NCI-H748 treated with DMSO at 0.1 percent for 48 hours (cell line): Measurements from ENCODE around the gene DNAJC12.
A peak's percentile ranks its signal among the peaks of the same experiment; 100 is the strongest.
"Not testable (repeated sequence)": the region's sequence is repeated elsewhere in the genome, so short reads cannot be mapped to it uniquely, and the experiment has no call there.

ENCODE experiments used
- DNase-seq: peaks from one replicate; lab custom pipeline; 2025; lab: John Stamatoyannopoulos, UW

The DNAJC12 gene

DNA sequence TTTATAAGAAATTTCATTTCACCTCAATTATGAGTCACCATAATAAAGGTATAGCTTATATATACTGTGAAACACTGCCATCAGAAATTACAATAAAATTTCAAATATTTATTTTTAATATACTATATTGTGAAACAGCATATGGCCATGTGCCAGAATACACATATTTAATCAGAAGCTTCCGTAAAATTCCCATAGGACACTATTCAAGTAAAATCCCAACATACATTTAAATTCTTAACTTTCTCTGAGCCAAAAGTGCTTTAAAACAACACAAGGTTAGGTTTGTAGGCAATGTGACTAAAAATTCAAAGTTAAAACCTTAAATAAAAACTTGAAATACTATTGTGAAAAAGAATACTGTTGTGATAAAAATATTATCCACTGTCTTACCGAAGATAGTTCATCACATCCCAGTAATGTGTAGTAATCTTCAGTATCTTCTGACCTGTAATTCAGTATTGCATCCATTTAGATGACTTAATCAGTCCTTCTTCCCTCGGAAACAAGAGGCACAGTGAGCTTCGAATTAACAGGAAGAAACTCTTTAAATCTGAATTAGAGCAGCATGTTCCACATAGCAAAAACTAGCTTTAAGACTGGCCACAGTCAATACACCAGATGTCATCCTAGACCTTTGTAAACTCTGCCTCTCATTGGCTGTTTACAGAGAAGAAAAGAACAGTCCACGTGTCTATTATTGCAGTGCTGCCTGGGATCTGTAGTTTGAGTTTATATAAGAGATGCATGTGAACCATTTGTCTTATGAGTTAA, at the start of gene DNAJC12:
DNAJC12 (minus strand) TSS at position 648 of the 774 bp plus-strand sequence; CDS start at position 471, 177 bp downstream.
- peak; percentile 58 for DNase-seq

DNA sequence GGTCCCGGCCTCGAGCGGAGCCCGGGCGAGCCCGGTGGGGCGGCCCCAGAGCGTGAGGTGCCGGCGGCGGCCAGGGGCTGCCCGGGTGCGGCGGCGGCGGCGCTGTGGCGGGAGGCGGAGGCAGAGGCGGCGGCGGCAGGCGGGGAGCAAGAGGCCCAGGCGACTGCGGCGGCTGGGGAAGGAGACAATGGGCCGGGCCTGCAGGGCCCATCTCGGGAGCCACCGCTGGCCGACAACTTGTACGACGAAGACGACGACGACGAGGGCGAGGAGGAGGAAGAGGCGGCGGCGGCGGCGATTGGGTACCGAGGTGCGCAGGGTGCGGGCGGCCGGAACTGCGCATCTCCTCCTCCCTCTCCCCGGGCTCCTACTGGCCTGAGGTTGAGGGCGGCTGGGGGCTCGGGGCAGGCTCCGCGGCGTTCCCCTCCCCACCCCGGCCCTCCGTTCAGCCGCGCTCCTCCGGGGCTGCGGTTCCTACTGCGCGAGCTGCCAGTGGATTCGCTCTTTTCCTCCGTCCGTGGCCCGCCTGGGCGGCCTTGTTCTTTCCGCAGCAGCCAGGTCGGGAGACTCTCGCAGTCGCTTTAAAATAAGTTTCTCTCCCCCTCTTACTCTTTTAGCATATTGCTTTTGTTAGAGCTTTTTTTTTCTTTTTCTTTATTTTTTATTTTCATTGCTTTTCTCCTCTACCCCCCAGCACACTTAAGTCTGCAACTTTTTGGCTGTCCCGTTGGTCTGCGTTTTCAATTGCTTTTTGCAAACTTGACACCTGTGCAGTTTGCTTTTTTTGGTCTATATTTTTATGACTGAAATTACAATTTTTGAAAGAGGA, 47.1 kb upstream of the DNAJC12 start:
- DNase-seq = peak; percentile 63

DNA sequence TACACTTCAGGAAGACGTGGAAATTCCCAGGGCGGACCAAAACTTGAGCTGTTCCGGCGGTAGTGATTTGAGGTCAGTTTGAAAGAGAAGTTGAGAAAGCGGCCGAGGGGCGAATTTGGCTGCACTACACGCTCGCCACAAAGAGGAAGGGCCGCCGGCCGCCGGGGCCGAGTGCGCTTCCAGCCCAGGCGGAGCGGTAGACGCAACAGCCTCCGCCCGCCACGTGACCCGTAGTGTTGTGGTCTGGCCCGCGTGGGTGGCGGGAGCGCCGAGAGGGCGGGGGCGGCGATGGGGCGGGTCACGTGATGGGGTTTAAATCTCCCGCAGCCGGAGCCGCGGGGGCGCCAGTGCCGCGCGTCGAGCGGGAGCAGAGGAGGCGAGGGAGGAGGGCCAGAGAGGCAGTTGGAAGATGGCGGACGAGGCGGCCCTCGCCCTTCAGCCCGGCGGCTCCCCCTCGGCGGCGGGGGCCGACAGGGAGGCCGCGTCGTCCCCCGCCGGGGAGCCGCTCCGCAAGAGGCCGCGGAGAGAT, 46.4 kb upstream of the DNAJC12 start, which contains the start of gene SIRT1:
SIRT1 (plus strand) TSS at position 344 of the 529 bp plus-strand sequence; CDS start at position 410, 66 bp downstream.
- DNase-seq = peak; percentile 74

DNA sequence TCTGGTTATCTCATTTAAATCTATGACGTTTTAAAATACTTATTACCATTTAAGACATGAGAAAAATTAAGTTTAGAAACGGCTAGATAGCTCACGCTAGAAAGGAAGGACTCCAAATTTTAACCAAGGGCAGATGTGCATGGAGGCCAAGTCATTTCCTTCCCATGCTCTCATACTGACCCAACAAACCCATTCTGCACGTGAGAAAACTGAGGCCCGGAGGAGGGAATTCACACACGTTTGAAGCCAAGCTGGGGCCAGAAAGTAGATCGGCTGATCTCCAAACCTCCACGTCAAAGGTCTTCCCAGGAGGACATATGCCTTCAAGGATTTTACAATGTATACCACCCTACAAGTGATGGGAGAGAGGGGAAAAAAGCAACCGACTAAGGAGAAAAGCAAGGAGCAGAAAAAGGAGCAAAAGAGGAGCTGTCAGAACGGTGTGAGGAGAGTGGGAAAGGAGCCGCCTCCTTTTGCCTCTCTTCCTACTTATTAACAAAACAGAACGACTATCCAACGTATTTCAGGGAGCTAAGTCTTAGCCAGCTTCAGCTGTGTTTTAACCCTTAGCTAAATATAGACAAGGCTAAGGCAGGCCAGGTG, 45.8 kb upstream of the DNAJC12 start:
- DNase-seq = no peak

DNA sequence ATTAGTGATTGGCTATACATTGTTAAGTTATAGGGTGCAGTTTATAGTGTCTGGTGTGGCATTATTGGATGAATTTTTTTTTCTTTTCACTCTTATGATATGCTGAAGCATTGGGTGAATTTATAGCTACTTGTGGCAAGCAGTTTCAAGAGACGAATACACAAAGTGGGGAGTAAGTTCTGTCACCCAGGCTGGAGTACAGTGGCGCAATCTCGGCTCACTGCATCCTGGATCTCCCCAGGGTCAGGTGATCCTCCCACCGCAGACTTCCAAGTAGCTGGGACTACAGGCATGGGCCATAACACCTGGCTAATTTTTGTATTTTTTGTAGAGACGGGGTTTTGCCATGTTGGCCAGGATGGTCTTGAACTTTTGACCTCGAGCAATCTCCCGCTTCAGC, 40.1 kb upstream of the DNAJC12 start:
- DNase-seq = no peak

DNA sequence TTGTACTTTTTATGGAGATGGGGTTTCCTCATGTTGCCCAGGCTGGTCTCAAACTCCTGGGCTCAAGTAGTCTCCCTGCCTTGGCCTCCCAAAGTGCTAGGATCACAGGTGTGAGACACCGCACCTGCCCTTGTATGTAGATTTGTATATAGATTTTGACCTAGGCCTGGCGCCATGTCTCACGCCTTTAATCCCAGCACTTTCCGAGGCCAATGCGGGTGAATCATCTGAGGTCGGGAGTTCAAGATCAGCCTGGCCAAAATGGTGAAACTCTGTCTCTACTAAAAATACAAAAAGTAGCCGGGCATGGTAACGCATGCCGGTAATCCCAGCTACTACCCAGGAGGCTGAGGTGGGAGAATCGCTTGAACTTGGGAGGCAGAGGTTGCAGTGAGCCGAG, 39.4 kb upstream of the DNAJC12 start:
- not testable (repeated sequence) for DNase-seq

DNA sequence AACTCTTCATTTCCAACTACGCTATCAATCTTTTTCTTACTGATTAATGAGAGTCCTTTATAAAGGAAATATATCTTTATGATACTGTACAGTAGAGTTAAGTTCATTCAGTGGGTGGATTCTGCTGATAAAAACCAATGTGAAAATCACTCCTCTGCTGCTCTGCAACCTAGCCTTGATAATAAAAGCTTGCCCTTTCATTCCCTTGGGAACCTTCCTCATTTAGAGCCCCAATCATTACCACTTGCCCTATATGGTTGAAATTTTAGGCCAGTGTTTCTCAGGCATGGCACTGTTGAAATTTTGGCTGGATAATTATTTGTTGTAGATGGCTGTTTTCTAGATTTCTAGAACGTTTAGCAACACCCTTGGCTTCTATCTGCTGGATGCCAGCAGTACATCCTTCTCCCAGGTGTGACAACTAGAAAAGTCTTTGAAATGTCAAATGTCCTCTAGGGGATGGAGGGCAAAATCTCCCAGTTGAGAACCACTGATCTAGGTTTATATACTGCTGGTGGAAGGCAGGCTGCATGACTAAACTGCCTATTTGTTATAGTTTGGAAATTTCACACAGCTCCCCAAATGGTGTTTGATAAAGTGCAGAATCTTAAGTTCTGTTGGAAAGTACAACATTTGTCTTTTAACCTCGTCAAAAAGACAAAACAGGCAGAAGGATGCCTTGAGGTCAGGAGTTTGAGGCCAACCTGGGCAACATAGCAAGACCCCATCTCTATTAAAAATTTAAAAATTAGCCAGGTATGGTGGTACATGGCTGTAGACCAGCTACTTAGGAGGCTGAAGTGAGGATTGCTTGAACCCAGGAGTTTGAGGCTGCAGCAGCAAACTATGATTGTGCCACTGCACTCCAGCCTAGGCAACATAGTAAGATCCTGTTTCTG, 37.6 kb upstream of the DNAJC12 start:
- no peak for DNase-seq

DNA sequence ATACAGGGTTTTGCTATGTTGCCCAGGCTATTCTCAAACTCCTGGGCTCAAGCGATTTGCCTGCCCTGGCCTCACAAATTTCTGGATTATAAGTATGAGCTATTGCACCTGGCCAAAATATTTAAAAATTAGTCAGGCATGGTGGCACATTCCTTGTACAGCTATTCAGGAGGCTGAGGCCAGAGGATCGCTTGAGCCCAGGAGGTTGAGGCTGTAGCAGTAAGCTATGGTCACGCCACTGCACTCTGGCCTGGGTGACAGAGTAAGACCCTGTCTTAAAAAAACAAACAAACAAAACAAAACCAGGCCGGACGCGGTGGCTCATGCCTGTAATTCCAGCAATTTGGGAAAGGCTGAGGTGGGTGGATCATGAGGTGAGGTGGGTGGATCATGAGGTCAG, 32.0 kb upstream of the DNAJC12 start:
- no peak for DNase-seq

DNA sequence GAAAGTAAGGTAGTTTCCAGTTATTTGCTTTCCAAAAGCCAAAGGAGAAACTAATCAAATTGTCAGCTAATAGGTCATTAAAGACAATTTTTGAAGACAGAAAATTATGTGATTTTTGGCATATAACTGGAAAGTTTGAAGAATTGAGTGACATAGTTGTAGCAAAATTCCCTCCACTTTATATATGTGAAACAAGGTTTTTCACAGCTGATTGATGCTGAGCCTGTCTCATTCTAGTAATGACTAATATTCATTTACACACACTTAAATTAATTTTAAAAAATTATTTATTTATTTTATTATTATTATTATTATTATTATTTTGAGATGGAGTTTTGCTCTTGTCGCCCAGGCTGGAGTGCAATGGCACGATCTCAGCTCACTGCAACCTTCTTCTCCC, 30.1 kb upstream of the DNAJC12 start:
- no peak for DNase-seq

DNA sequence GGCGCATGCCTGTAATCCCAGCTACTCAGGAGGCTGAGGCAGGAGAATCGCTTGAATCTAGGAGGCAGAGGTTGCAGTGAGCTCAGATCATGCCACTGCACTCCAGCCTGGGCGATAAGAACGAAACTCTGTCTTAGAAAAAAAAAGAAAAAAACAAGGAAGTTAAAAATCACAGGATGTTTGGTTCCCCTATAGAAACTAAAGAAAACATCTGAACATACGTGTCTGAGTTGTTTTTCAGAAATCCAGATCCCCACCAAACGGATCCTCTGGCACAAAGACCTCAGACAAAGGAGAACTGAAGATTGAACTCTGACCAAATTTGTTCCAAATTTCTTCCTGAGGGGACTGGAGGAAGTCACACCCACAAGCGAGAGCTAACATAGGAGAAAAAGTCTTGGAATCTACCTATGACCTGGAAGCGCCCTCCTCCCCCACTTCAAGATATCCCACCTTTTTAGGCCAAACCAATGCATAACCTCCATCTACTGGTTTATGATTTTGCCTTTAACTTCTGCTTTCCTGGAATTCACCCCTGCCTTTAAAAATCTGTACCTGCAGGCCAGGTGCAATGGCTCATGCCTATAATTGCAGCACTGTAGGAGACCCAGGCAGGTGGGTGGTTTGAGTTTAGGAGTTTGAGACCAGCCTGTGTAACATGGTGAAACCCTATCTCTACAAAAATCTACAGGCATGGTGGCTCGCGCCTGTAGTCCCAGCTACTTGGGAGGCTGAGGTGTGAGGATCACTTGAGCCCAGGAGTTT, 26.8 kb upstream of the DNAJC12 start:
- DNase-seq = no peak

DNA sequence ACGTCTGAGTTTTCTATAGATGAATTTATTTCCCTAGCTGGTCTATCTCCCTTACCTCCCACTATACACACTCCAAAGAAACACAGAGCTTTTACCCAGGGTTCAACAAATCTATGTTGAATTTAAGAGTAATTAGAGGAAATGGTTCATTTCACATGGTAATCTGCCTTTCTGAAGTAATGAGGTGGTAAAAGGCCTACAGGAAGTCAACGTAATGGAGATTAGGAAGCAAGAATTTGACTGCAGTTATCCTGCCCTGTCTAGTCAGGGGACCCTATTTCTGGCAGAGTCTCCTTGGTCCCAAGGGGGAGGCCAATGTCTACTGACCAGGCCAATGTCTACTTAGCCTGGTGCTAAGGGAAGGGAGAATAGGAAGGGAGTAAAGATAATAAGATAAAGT, 25.1 kb upstream of the DNAJC12 start:
- no peak for DNase-seq

DNA sequence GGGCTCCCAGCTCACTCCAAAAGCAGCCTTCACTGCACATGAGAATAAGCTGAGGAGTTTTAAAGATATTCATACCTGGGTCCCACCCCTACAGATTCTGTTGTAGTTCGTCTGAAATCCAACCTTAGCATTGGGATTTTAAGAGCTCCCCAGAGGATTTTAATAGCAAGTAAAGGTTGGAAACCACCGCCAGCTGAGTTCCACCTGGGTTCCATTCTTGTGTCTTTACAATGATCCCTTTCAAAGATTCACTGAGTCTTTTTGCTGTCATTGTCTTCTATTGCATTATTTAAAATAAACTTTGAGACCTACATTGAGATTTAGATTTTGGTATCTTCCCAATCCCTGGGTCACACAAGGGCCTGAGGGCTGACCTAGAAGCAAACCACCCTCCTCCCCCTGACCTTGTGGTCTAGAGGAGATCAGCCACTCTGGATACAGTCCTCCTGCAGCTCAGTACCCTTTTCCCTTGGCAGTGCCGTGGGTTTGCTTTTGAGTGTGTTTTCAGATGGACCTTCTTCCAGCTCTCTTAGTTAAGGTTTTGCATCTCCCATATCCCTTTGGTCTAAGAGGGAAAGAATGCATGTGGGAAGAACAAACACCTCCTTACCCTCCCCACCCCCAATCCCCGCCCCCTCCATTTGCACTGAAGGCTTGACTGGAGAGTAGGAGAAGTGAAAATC, 23.9 kb upstream of the DNAJC12 start:
- no peak for DNase-seq

DNA sequence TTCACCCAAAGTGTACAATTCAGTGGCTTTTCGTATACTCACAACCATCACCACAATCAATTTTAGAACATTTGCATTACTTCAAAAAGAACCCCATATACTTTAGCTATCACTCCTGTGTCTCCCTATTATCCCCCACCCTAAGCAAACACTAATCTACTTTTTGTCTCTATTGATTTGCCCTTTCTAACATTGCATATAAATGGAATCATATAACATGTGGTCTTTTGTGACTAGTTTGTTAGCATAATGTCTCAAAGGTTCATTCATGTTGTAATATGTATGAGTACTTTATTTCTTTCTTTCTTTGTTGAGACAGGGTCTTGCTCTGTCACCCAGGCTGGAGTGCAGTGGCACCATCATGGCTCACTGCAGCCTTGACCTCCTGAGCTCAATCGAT, 21.0 kb upstream of the DNAJC12 start:
- no peak for DNase-seq

DNA sequence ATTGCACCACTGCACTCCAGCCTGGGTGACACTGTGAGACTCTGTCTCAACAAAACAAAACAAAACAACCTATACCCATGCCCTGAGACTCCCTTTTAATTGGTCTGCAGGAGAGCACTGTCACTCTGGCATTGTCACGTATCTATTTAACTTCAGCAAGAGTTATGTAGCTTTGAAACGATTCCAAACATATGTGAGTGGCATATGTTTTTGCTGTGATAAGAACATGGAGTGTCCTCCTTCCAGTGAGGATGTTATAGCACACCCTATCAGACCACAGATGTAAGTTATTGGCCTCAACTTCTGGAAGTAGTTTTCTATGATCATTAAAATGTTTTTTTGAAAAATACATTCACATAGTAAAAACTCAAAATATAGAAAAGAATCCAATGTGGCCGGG, 15.5 kb upstream of the DNAJC12 start:
- DNase-seq = no peak

DNA sequence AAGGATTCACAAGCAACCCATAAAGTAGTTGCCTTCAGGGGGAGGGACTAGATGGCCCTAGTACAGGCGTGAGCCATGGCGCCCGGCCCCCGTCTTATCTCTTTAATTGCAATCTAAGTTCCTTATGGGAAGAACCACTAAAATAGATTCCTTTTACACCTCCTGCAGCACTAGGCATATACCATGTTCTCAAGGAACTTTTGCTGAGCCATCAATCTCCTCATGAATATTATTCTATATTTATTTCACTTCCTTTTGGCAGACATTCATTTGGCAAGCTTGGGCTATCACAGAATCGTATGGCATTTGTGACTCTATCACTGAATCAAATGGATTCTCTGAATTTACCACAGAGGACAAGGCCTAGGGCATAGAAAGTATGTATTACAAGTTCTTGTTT, 14.8 kb upstream of the DNAJC12 start:
- no peak for DNase-seq

DNA sequence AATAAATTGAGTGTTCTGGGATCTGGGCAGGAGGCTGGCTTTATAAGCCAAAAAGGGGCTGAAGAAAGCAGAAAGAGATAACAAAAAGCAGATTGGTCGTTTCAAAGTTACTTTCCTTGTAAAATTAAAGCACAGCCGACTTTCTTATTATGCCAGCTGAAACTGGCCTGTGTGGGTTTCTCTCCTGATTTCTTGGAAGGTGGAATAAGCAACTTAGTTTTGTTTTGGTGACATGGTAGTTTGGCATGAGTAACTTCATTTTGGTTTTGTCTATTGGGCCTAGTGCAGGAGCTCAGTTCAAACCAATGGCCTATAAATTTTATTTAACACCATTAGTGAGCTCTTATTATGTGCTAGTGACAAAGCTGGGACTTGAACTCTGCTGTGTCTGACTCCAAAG, 13.2 kb upstream of the DNAJC12 start:
- no peak for DNase-seq

DNA sequence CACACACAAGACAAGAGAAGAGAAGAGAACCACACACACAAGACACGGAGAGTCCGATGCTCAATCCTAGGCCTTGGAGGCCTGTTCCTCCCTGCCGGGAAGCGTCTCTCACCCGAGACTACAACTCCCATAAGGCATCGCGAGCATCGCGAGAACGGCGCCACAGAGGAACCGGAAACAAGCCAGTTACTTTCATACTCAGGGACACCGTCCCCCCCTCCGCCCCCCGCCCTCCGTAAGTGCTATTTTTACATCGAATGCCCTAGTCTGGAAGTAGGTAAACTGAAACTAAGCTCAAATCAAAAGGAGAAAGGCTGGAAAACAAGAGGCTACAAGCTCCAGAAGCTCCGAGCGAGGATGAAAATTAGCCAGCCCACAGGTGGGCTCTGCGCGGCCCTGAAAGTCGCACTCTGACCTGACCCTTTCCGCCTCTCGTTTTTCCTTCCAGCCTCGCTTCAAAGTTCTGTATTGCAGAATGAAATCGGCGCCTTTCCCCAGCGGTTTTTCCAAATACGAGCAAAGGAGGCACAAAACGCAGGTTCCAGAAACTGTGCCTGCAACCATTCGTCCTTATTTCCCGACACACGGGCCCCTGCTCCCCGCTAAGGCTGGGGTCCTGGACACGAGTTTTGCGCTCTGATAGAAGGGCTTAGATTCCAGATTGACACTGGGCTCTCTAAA, 11.5 kb upstream of the DNAJC12 start:
- peak; percentile 70 for DNase-seq

DNA sequence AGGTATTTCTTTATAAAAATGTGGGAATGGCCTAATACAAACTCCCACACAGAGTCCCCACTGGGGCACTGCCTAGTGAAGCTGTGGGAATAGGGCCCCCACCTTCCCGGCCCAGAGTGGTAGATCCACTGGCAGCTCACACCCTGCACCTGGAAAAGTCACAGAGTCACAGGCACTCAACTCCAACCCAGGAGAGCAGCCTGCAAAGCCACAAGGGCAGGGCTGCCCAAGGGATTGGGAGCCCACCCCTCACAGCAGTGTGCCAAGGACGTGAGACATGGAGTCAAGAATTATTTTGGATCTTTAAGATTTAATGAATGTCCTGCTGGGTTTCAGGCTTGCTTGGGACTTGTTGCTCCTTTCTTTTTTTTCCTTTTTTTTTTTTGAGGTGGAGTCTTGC, 5.3 kb upstream of the DNAJC12 start:
- no peak for DNase-seq

DNA sequence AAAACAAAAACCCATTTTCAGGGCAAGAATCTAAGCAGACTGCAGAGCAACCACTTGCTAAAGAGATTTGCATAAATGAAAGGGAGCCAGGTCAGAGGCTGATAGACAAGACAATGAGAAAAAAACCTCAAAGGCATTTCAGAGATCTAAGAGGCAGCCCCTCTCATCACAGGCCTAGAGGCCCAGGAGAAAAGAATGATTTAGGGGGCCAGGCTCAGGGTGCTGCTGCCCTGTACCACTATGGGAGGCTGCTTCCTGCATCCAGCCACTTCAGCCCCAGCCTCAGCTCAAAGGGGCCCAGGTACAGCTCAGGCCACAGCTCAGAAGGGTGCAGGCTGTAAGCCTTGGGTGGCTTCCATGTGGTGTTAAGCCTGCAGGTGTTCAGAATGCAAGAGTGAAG, 3.7 kb upstream of the DNAJC12 start:
- DNase-seq = no peak

DNA sequence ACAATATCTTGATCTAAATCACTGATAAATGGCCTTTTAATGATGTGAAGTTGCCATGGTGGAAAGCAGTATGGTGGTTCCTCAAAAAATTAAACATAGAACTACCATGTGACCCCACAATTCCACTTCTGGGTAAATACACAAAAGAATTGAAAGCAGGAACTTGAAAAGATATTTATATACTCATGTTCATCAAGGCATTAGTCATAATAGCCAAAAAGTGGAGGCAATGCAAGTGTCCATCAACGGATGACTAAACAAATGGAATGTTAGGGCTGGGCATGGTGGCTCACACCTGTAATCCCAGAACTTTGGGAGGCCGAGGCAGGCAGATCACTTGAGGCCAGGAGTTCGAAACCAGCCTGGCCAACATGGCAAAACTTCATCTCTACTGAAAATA, 2.0 kb upstream of the DNAJC12 start:
- no peak for DNase-seq
